Measurements from ENCODE around the gene SNRNP70.

DNA sequence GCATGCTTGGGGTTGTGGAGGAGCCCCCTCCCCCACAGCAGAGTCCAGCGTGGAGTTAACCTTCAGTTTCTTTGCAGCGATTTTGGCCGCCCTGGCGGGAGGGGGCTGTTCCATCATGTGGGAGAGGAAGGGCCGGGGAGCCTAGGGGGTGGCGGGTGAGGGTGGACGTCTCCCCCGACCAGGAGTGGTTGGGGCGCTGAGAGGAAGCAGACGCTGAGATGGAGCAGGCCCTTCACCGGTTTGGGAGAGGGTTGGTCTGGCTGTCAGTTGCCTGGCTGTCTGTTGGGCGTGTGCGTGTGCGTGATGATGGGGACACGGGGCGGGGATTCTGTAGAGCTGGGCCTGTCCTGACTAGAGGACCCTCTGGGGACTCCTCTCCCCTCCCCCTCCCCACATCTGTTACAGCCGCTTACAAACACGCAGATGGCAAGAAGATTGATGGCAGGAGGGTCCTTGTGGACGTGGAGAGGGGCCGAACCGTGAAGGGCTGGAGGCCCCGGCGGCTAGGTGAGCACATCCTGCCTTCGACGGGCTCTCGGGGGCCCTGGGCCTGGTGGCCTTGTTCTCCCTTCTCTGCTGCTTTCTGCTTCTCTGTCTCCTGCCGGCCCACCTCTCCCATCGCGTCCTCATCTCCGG is 19.1 kb downstream of the SNRNP70 start:
- TF ChIP-seq, protein P1, sequence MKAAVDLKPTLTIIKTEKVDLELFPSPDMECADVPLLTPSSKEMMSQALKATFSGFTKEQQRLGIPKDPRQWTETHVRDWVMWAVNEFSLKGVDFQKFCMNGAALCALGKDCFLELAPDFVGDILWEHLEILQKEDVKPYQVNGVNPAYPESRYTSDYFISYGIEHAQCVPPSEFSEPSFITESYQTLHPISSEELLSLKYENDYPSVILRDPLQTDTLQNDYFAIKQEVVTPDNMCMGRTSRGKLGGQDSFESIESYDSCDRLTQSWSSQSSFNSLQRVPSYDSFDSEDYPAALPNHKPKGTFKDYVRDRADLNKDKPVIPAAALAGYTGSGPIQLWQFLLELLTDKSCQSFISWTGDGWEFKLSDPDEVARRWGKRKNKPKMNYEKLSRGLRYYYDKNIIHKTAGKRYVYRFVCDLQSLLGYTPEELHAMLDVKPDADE (IDR thresholded peaks at IDR 0.05): no peak
- no peak for TF ChIP-seq EZH2 (IDR thresholded peaks at IDR 0.05; ENCODE audit: low read depth, unreplicated experiment)
- TF ChIP-seq, protein P2, sequence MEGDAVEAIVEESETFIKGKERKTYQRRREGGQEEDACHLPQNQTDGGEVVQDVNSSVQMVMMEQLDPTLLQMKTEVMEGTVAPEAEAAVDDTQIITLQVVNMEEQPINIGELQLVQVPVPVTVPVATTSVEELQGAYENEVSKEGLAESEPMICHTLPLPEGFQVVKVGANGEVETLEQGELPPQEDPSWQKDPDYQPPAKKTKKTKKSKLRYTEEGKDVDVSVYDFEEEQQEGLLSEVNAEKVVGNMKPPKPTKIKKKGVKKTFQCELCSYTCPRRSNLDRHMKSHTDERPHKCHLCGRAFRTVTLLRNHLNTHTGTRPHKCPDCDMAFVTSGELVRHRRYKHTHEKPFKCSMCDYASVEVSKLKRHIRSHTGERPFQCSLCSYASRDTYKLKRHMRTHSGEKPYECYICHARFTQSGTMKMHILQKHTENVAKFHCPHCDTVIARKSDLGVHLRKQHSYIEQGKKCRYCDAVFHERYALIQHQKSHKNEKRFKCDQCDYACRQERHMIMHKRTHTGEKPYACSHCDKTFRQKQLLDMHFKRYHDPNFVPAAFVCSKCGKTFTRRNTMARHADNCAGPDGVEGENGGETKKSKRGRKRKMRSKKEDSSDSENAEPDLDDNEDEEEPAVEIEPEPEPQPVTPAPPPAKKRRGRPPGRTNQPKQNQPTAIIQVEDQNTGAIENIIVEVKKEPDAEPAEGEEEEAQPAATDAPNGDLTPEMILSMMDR (conservative IDR thresholded peaks at IDR 0.05; ENCODE audit: low read depth in 2 of 2): no peak
- TF ChIP-seq, protein P3, sequence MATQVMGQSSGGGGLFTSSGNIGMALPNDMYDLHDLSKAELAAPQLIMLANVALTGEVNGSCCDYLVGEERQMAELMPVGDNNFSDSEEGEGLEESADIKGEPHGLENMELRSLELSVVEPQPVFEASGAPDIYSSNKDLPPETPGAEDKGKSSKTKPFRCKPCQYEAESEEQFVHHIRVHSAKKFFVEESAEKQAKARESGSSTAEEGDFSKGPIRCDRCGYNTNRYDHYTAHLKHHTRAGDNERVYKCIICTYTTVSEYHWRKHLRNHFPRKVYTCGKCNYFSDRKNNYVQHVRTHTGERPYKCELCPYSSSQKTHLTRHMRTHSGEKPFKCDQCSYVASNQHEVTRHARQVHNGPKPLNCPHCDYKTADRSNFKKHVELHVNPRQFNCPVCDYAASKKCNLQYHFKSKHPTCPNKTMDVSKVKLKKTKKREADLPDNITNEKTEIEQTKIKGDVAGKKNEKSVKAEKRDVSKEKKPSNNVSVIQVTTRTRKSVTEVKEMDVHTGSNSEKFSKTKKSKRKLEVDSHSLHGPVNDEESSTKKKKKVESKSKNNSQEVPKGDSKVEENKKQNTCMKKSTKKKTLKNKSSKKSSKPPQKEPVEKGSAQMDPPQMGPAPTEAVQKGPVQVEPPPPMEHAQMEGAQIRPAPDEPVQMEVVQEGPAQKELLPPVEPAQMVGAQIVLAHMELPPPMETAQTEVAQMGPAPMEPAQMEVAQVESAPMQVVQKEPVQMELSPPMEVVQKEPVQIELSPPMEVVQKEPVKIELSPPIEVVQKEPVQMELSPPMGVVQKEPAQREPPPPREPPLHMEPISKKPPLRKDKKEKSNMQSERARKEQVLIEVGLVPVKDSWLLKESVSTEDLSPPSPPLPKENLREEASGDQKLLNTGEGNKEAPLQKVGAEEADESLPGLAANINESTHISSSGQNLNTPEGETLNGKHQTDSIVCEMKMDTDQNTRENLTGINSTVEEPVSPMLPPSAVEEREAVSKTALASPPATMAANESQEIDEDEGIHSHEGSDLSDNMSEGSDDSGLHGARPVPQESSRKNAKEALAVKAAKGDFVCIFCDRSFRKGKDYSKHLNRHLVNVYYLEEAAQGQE (IDR thresholded peaks at IDR 0.05; ENCODE audit: unreplicated experiment): no peak
- TF ChIP-seq EZH2phosphoT487 (IDR thresholded peaks at IDR 0.05; ENCODE audit: unreplicated experiment): no peak
- TF ChIP-seq POLR2AphosphoS5 (IDR thresholded peaks at IDR 0.05; ENCODE audit: low read depth): no peak
- TF ChIP-seq STAT1 (IDR thresholded peaks at IDR 0.05; ENCODE audit: unreplicated experiment): no peak
- no peak for TF ChIP-seq ZNF331 (CRISPR knock-in tag; IDR thresholded peaks at IDR 0.05; ENCODE audit: low read depth)
- no peak for TF ChIP-seq JUNB (IDR thresholded peaks at IDR 0.05; ENCODE audit: unreplicated experiment)
- TF ChIP-seq CREB1 (CRISPR knock-in tag; IDR thresholded peaks at IDR 0.05; ENCODE audit: low read depth): no peak
- TF ChIP-seq NANOG (IDR thresholded peaks at IDR 0.05; ENCODE audit: borderline replicate concordance): no peak
- TF ChIP-seq ZNF114 (CRISPR knock-in tag; IDR thresholded peaks at IDR 0.05): no peak
- TF ChIP-seq, protein P4, sequence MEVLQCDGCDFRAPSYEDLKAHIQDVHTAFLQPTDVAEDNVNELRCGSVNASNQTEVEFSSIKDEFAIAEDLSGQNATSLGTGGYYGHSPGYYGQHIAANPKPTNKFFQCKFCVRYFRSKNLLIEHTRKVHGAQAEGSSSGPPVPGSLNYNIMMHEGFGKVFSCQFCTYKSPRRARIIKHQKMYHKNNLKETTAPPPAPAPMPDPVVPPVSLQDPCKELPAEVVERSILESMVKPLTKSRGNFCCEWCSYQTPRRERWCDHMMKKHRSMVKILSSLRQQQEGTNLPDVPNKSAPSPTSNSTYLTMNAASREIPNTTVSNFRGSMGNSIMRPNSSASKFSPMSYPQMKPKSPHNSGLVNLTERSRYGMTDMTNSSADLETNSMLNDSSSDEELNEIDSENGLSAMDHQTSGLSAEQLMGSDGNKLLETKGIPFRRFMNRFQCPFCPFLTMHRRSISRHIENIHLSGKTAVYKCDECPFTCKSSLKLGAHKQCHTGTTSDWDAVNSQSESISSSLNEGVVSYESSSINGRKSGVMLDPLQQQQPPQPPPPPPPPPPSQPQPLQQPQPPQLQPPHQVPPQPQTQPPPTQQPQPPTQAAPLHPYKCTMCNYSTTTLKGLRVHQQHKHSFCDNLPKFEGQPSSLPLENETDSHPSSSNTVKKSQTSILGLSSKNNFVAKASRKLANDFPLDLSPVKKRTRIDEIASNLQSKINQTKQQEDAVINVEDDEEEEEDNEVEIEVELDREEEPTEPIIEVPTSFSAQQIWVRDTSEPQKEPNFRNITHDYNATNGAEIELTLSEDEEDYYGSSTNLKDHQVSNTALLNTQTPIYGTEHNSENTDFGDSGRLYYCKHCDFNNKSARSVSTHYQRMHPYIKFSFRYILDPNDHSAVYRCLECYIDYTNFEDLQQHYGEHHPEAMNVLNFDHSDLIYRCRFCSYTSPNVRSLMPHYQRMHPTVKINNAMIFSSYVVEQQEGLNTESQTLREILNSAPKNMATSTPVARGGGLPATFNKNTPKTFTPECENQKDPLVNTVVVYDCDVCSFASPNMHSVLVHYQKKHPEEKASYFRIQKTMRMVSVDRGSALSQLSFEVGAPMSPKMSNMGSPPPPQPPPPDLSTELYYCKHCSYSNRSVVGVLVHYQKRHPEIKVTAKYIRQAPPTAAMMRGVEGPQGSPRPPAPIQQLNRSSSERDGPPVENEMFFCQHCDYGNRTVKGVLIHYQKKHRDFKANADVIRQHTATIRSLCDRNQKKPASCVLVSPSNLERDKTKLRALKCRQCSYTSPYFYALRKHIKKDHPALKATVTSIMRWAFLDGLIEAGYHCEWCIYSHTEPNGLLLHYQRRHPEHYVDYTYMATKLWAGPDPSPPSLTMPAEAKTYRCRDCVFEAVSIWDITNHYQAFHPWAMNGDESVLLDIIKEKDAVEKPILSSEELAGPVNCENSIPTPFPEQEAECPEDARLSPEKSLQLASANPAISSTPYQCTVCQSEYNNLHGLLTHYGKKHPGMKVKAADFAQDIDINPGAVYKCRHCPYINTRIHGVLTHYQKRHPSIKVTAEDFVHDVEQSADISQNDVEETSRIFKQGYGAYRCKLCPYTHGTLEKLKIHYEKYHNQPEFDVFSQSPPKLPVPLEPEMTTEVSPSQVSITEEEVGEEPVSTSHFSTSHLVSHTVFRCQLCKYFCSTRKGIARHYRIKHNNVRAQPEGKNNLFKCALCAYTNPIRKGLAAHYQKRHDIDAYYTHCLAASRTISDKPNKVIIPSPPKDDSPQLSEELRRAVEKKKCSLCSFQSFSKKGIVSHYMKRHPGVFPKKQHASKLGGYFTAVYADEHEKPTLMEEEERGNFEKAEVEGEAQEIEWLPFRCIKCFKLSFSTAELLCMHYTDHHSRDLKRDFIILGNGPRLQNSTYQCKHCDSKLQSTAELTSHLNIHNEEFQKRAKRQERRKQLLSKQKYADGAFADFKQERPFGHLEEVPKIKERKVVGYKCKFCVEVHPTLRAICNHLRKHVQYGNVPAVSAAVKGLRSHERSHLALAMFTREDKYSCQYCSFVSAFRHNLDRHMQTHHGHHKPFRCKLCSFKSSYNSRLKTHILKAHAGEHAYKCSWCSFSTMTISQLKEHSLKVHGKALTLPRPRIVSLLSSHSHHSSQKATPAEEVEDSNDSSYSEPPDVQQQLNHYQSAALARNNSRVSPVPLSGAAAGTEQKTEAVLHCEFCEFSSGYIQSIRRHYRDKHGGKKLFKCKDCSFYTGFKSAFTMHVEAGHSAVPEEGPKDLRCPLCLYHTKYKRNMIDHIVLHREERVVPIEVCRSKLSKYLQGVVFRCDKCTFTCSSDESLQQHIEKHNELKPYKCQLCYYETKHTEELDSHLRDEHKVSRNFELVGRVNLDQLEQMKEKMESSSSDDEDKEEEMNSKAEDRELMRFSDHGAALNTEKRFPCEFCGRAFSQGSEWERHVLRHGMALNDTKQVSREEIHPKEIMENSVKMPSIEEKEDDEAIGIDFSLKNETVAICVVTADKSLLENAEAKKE (CRISPR knock-in tag; IDR thresholded peaks at IDR 0.05): no peak

All from GM23338 (cell line).